GM18505 (cell line): Measurements from ENCODE around the gene PRKAG1.

Experiments used
- ATAC-seq: cut with Tn5 transposase; IDR thresholded peaks from one replicate; pipeline ENCODE4 v1.9.1; 2021; ENCODE audit not compliant: unreplicated experiment
- POLR2A ChIP-seq: IDR thresholded peaks from 4 replicates; pipeline ENCODE4 v1.6.1; 2011; ENCODE audit warnings: borderline replicate concordance; ENCODE audit not compliant: insufficient read depth, insufficient read length; ENCODE audit errors: extremely low read depth

The PRKAG1 gene

GRCh38 chr12:48957141-48958048, 61.2 kb downstream of the PRKAG1 start, which contains the start of gene ARF3:
TSS of gene ARF3 (minus strand) at chr12:48957487. CDS start at chr12:48941095, 16,392 bp downstream.
- peak; percentile 89 for ATAC-seq
- TF ChIP-seq POLR2A, result peak; percentile 71

- TF ChIP-seq POLR2A, result no peak
- ATAC-seq, result no peak
Observed at GRCh38 chr12:48956279-48957140, 62.1 kb downstream of the PRKAG1 start.

GRCh38 chr12:48954841-48955501, 63.6 kb downstream of the PRKAG1 start:
- TF ChIP-seq POLR2A, result no peak
- ATAC-seq, result no peak

GRCh38 chr12:48954061-48954460, 64.5 kb downstream of the PRKAG1 start:
- ATAC-seq, result no peak
- TF ChIP-seq POLR2A, result no peak

- no peak for TF ChIP-seq POLR2A
Observed at GRCh38 chr12:48952691-48953090, 65.9 kb downstream of the PRKAG1 start.

More at GRCh38 chr12:48952691-48953090, 65.9 kb downstream of the PRKAG1 start:
- no peak for ATAC-seq
